ENCODE data around the gene MARCHF10.
A peak's percentile ranks its signal among the peaks of the same experiment; 100 is the strongest.

Gene MARCHF10

DNA sequence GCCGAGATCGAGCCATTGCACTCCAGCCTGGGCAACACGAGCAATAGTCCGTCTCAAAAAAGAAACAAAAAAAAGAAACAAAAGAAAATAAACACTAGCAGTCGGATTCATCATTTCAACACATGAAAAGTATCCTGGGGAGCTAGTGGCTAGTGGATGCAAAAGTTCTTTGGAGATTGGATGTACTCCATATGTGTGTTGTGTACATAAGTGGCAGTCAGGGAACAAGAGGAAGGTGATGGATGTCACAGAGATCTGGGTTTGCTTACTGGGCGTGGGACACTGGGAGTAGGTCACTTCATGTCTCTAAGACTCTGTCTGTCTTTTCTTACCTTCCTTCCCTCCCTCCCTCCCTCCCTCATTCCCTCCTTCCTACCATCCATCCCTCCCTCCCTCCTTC is 145.3 kb downstream of the MARCHF10 start:
- Histone ChIP-seq H3K27me3 (ENCODE audit: control insufficient read depth in 1 of 2, insufficient read depth in 1 of 2, low read length in 2 of 2) (no peaks in the 10 kb centered on the region), H3K79me1 (replicated peaks; ENCODE audit: low read length, poor library complexity, severe bottlenecking) (peaks cover 41% of the 10 kb centered on the region)
- 87% methylated on average over 4 of the region's 6 CpGs for WGBS

GRCh38 chr17:62661337-62661736 is 146.8 kb downstream of the MARCHF10 start:
- peaks cover 7% of the 10 kb centered on the region for H3K4me1 ChIP-seq (ENCODE audit: control insufficient read depth, insufficient read depth, low read depth, low read length)
- no peak overlapping the region for H3K14ac ChIP-seq (ENCODE audit: low read length in 2 of 2)
- H3K36me3 ChIP-seq (ENCODE audit: control insufficient read depth in 1 of 2, insufficient read depth in 2 of 2, low read depth in 1 of 2, low read length in 2 of 2), result peaks cover 23 to 47% of the 10 kb centered on the region in 2 experiments
- H3K27me3 ChIP-seq (ENCODE audit: control insufficient read depth in 1 of 2, insufficient read depth in 1 of 2, low read length in 2 of 2), result no peaks in the 10 kb centered on the region
- no peak overlapping the region for H4K91ac ChIP-seq (ENCODE audit: low read length)
- no peak for DNase-seq
- H3K9ac ChIP-seq (ENCODE audit: low read length), result no peak overlapping the region
- no peak overlapping the region for H2BK120ac ChIP-seq (ENCODE audit: low read depth, low read length)
- H3K79me1 ChIP-seq (replicated peaks; ENCODE audit: low read length, poor library complexity, severe bottlenecking), result peaks cover 43% of the 10 kb centered on the region
- no peak overlapping the region for H3K18ac ChIP-seq (ENCODE audit: low read depth in 1 of 2, low read length in 2 of 2)
- peaks cover 9% of the 10 kb centered on the region for H3K9me3 ChIP-seq (ENCODE audit: control insufficient read depth, low read length)
- H2BK15ac ChIP-seq (ENCODE audit: low read depth, poor library complexity, severe bottlenecking), result no peak overlapping the region
- no peak overlapping the region for H3K4me2 ChIP-seq (ENCODE audit: low read length, poor library complexity, severe bottlenecking)
- H3K4me3 ChIP-seq (ENCODE audit: insufficient read depth in 1 of 2, low read depth in 1 of 2, low read length in 2 of 2), result no peak overlapping the region
- no CpG with 5 or more reads among the region's 1 CpG for WGBS
- H3K23ac ChIP-seq (ENCODE audit: low read length in 2 of 2), result no peak overlapping the region
- H4K8ac ChIP-seq (ENCODE audit: low read length), result no peak overlapping the region
- H2BK12ac ChIP-seq (ENCODE audit: low read length in 2 of 2), result no peak overlapping the region
- H3K27ac ChIP-seq (ENCODE audit: low read length, poor library complexity, severe bottlenecking), result no peak overlapping the region
- no peak overlapping the region for H3K4ac ChIP-seq (ENCODE audit: low read depth in 1 of 2, low read length in 2 of 2)
- no peak overlapping the region for H2BK5ac ChIP-seq (ENCODE audit: low read depth, low read length, poor library complexity, severe bottlenecking)
- H2AK5ac ChIP-seq (ENCODE audit: low read length, severe bottlenecking), result no peak overlapping the region
- no peak overlapping the region for H2AFZ ChIP-seq (ENCODE audit: low read depth, low read length)

More for the DNA sequence above, 145.3 kb downstream of the MARCHF10 start:
- Histone ChIP-seq H3K4me3 (ENCODE audit: insufficient read depth in 1 of 2, low read depth in 1 of 2, low read length in 2 of 2) (no peak overlapping the region), H3K4me1 (ENCODE audit: control insufficient read depth, insufficient read depth, low read depth, low read length) (peaks cover 10% of the 10 kb centered on the region), H2BK5ac (ENCODE audit: low read depth, low read length, poor library complexity, severe bottlenecking) (no peak overlapping the region), H3K4me2 (ENCODE audit: low read length, poor library complexity, severe bottlenecking) (no peak overlapping the region), H2AFZ (ENCODE audit: low read depth, low read length) (no peak overlapping the region), H2BK15ac (ENCODE audit: low read depth, poor library complexity, severe bottlenecking) (no peak overlapping the region), H3K23ac (ENCODE audit: low read length in 2 of 2) (no peak overlapping the region), H2BK120ac (ENCODE audit: low read depth, low read length) (no peak overlapping the region), H3K9ac (ENCODE audit: low read length) (no peak overlapping the region), H4K8ac (ENCODE audit: low read length) (no peak overlapping the region), H4K91ac (ENCODE audit: low read length) (no peak overlapping the region), H3K9me3 (ENCODE audit: control insufficient read depth, low read length) (peaks cover 9% of the 10 kb centered on the region), H2BK12ac (ENCODE audit: low read length in 2 of 2) (no peak overlapping the region), H3K36me3 (ENCODE audit: control insufficient read depth in 1 of 2, insufficient read depth in 2 of 2, low read depth in 1 of 2, low read length in 2 of 2) (peaks cover 35 to 49% of the 10 kb centered on the region in 2 experiments), H3K18ac (ENCODE audit: low read depth in 1 of 2, low read length in 2 of 2) (no peak overlapping the region), H3K14ac (ENCODE audit: low read length in 2 of 2) (no peak overlapping the region), H2AK5ac (ENCODE audit: low read length, severe bottlenecking) (no peak overlapping the region), H3K27ac (ENCODE audit: low read length, poor library complexity, severe bottlenecking) (no peak overlapping the region), H3K4ac (ENCODE audit: low read depth in 1 of 2, low read length in 2 of 2) (no peak overlapping the region)
- no peak for DNase-seq

GRCh38 chr17:62660629-62661118 is 147.4 kb downstream of the MARCHF10 start:
- no peak overlapping the region for H3K27ac ChIP-seq (ENCODE audit: low read length, poor library complexity, severe bottlenecking)
- no peak overlapping the region for H2BK15ac ChIP-seq (ENCODE audit: low read depth, poor library complexity, severe bottlenecking)
- H3K36me3 ChIP-seq (ENCODE audit: control insufficient read depth in 1 of 2, insufficient read depth in 2 of 2, low read depth in 1 of 2, low read length in 2 of 2), result peaks cover 19 to 41% of the 10 kb centered on the region in 2 experiments
- peaks cover 3% of the 10 kb centered on the region for H3K4me1 ChIP-seq (ENCODE audit: control insufficient read depth, insufficient read depth, low read depth, low read length)
- DNase-seq, result no peak
- no peak overlapping the region for H3K18ac ChIP-seq (ENCODE audit: low read depth in 1 of 2, low read length in 2 of 2)
- no peaks in the 10 kb centered on the region for H3K27me3 ChIP-seq (ENCODE audit: control insufficient read depth in 1 of 2, insufficient read depth in 1 of 2, low read length in 2 of 2)
- H3K79me1 ChIP-seq (replicated peaks; ENCODE audit: low read length, poor library complexity, severe bottlenecking), result peaks cover 39% of the 10 kb centered on the region
- no peak overlapping the region for H4K8ac ChIP-seq (ENCODE audit: low read length)
- no peak overlapping the region for H2AFZ ChIP-seq (ENCODE audit: low read depth, low read length)
- H3K23ac ChIP-seq (ENCODE audit: low read length in 2 of 2), result no peak overlapping the region
- no peak overlapping the region for H3K4me2 ChIP-seq (ENCODE audit: low read length, poor library complexity, severe bottlenecking)
- no peak overlapping the region for H3K4ac ChIP-seq (ENCODE audit: low read depth in 1 of 2, low read length in 2 of 2)
- no peak overlapping the region for H3K14ac ChIP-seq (ENCODE audit: low read length in 2 of 2)
- no peak overlapping the region for H2BK12ac ChIP-seq (ENCODE audit: low read length in 2 of 2)
- 91% methylated on average over 1 of the region's 2 CpGs for WGBS
- H3K9ac ChIP-seq (ENCODE audit: low read length), result no peak overlapping the region
- no peak overlapping the region for H2BK120ac ChIP-seq (ENCODE audit: low read depth, low read length)
- no peak overlapping the region for H3K4me3 ChIP-seq (ENCODE audit: insufficient read depth in 1 of 2, low read depth in 1 of 2, low read length in 2 of 2)
- H2BK5ac ChIP-seq (ENCODE audit: low read depth, low read length, poor library complexity, severe bottlenecking), result no peak overlapping the region
- H3K9me3 ChIP-seq (ENCODE audit: control insufficient read depth, low read length), result peaks cover 9% of the 10 kb centered on the region
- H4K91ac ChIP-seq (ENCODE audit: low read length), result no peak overlapping the region
- no peak overlapping the region for H2AK5ac ChIP-seq (ENCODE audit: low read length, severe bottlenecking)

DNA sequence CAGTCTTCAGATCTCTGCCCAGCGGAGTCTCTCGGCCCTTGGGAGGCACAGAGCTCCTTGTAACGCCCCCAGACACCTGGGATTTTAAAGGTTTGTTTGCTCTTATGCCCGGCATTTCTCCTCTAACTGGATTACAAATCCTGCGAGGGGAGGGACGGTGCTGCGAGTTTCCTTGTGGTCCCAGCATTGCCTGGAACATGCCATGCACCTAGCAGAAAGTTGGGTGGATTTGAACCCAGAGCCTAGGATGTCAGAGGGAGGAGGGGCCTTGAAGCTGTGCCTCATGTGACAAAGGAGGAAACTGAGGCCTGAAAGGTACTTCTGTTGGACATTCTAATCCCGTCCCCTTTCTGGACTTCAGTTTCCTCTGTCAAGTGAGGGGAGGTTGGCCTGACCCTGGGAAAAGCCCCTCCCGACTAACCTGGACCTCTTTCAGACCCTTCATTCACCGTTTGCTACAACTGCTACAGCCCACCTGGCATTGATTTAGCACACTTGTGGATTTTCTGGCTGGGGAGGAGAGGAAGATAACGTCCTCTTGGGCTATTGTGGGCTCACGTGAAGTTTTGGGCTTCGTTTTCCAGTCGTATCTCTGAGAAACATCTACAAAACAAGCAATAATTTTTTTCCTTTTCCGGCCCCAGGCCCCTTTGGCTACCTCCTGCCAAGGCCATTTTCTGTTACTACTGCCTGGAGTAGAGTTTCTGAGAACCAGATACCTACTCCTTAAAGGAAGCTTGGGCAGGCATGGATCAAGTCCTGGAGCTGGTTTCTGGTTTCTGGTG is 149.8 kb downstream of the MARCHF10 start:
- Histone ChIP-seq H3K27me3 (ENCODE audit: control insufficient read depth in 1 of 2, insufficient read depth in 1 of 2, low read length in 2 of 2) (no peaks in the 10 kb centered on the region), H4K8ac (ENCODE audit: low read length) (peak overlapping the region; percentile 27), H3K4ac (ENCODE audit: low read depth in 1 of 2, low read length in 2 of 2) (no peak overlapping the region), H2BK120ac (ENCODE audit: low read depth, low read length) (no peak overlapping the region), H3K23ac (ENCODE audit: low read length in 2 of 2) (no peak overlapping the region), H2BK15ac (ENCODE audit: low read depth, poor library complexity, severe bottlenecking) (no peak overlapping the region), H3K14ac (ENCODE audit: low read length in 2 of 2) (no peak overlapping the region), H3K9me3 (ENCODE audit: control insufficient read depth, low read length) (peaks cover 9% of the 10 kb centered on the region), H3K79me1 (replicated peaks; ENCODE audit: low read length, poor library complexity, severe bottlenecking) (peaks cover 32% of the 10 kb centered on the region), H3K4me1 (ENCODE audit: control insufficient read depth, insufficient read depth, low read depth, low read length) (peaks cover 13% of the 10 kb centered on the region), H3K4me2 (ENCODE audit: low read length, poor library complexity, severe bottlenecking) (no peak overlapping the region), H2AK5ac (ENCODE audit: low read length, severe bottlenecking) (no peak overlapping the region), H3K9ac (ENCODE audit: low read length) (no peak overlapping the region), H2AFZ (ENCODE audit: low read depth, low read length) (no peak overlapping the region), H2BK5ac (ENCODE audit: low read depth, low read length, poor library complexity, severe bottlenecking) (no peak overlapping the region), H4K91ac (ENCODE audit: low read length) (no peak overlapping the region), H3K27ac (ENCODE audit: low read length, poor library complexity, severe bottlenecking) (no peak overlapping the region), H3K4me3 (ENCODE audit: insufficient read depth in 1 of 2, low read depth in 1 of 2, low read length in 2 of 2) (no peak overlapping the region), H3K18ac (ENCODE audit: low read depth in 1 of 2, low read length in 2 of 2) (no peak overlapping the region), H2BK12ac (ENCODE audit: low read length in 2 of 2) (no peak overlapping the region), H3K36me3 (ENCODE audit: control insufficient read depth in 1 of 2, insufficient read depth in 2 of 2, low read depth in 1 of 2, low read length in 2 of 2) (peaks cover 12 to 37% of the 10 kb centered on the region in 2 experiments)
- no peak for DNase-seq
- 94% methylated on average over 13 of the region's 15 CpGs for WGBS

All from mesenchymal stem cell (in vitro differentiated cells and primary cell).